Stimulated activated CD4-positive, alpha-beta T cell treated with anti-CD3 and anti-CD28 coated beads, Interleukin-1b, Interleukin-23, amount 100 ng/mL, for 24 hours (primary cell): ENCODE data around the gene DAP.

ENCODE experiments used
- DNase-seq, 4 experiments: peaks; one replicate each; pipeline ENCODE4 v3.0.0-alpha.2; 2020; ENCODE audit warnings: low read depth in 4 of 4, low spot score in 1 of 4

The DAP gene

GRCh38 chr5:10695055-10695649 is 65.9 kb downstream of the DAP start:
- no peak for DNase-seq

- DNase-seq: no peak
These were observed 68.9 kb downstream of the DAP start for GRCh38 chr5:10691826-10692785.

GRCh38 chr5:10690460-10691440 is 70.3 kb downstream of the DAP start:
- no peak for DNase-seq

GRCh38 chr5:10689391-10690081 is 71.5 kb downstream of the DAP start:
- DNase-seq: peak in 1 of 4 experiments; percentile 7

GRCh38 chr5:10688651-10689171 is 72.3 kb downstream of the DAP start:
- DNase-seq: no peak

GRCh38 chr5:10686890-10687289 is 74.1 kb downstream of the DAP start:
- DNase-seq: no peak

- DNase-seq: no peak
These were observed 75.9 kb downstream of the DAP start for GRCh38 chr5:10685115-10685521.

- DNase-seq: no peak
These were observed 76.5 kb downstream of the DAP start for GRCh38 chr5:10684303-10685086.

GRCh38 chr5:10682801-10683525 is 78.1 kb downstream of the DAP start:
- no peak for DNase-seq

GRCh38 chr5:10681731-10682679 is 79.0 kb downstream of the DAP start:
- DNase-seq: no peak

- no peak for DNase-seq
These were observed 80.1 kb downstream of the DAP start for GRCh38 chr5:10680876-10681481.

GRCh38 chr5:10679336-10679988 is 81.6 kb downstream of the DAP start:
- DNase-seq: no peak

- DNase-seq: no peak
These were observed 82.8 kb downstream of the DAP start for GRCh38 chr5:10678244-10678643.

GRCh38 chr5:10677533-10677932 is 83.5 kb downstream of the DAP start:
- no peak for DNase-seq

GRCh38 chr5:10676946-10677345 is 84.1 kb downstream of the DAP start:
- no peak for DNase-seq

GRCh38 chr5:10676224-10676623 is 84.8 kb downstream of the DAP start:
- no peak for DNase-seq

- DNase-seq: no peak
These were observed 85.8 kb downstream of the DAP start for GRCh38 chr5:10675177-10675700.
